ENCODE results near the gene APCDD1. TPM values are rescaled to one million over a fixed set of nuclear protein-coding genes. Genes with fewer than 3 reads are reported as not detected.
A peak's percentile ranks its signal among the peaks of the same experiment; 100 is the strongest.

The APCDD1 gene
- total and polyA plus RNA-seq, 2 of the 13 experiments (the other 11 are each of a cell fraction or from before 2014, with no cell fraction given): 2.1 to 8.6 TPM

DNA sequence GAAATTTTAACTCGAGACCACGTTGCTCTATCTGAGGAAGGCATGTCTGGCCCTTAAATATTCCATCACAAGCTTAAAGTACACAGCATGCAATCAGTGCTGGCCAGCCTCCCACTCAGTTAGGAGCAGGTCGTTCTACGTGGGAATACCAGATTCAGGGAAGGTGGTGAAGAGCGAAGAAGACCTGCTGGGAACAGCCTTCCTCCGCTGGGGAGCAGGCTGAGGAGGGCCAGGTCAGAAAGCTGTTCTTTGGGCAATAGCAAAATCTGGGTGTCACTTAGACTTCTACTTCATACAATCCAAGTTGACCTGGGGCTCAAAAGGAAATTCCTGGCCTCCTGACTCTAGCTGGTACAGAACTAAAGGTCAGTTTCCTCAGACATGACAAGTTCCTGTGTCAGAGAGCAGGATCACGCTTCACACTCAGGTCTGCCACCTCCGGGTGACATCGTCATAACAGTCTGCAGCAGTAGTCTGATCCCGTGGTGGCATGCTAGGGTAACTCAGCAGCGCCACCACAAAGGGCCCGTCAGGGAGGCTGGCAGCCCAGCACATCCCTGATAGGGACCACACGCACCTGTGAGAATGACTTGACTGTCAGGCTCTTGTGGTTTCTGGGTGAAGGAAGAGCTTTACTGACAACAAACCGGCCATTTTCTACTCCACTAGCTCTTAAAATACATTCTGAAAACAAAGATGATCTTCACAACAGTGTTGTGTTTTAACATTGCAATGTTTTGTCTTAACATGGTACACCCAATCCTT is 36.1 kb downstream of the APCDD1 start (continued):
- TF ChIP-seq, protein P1, sequence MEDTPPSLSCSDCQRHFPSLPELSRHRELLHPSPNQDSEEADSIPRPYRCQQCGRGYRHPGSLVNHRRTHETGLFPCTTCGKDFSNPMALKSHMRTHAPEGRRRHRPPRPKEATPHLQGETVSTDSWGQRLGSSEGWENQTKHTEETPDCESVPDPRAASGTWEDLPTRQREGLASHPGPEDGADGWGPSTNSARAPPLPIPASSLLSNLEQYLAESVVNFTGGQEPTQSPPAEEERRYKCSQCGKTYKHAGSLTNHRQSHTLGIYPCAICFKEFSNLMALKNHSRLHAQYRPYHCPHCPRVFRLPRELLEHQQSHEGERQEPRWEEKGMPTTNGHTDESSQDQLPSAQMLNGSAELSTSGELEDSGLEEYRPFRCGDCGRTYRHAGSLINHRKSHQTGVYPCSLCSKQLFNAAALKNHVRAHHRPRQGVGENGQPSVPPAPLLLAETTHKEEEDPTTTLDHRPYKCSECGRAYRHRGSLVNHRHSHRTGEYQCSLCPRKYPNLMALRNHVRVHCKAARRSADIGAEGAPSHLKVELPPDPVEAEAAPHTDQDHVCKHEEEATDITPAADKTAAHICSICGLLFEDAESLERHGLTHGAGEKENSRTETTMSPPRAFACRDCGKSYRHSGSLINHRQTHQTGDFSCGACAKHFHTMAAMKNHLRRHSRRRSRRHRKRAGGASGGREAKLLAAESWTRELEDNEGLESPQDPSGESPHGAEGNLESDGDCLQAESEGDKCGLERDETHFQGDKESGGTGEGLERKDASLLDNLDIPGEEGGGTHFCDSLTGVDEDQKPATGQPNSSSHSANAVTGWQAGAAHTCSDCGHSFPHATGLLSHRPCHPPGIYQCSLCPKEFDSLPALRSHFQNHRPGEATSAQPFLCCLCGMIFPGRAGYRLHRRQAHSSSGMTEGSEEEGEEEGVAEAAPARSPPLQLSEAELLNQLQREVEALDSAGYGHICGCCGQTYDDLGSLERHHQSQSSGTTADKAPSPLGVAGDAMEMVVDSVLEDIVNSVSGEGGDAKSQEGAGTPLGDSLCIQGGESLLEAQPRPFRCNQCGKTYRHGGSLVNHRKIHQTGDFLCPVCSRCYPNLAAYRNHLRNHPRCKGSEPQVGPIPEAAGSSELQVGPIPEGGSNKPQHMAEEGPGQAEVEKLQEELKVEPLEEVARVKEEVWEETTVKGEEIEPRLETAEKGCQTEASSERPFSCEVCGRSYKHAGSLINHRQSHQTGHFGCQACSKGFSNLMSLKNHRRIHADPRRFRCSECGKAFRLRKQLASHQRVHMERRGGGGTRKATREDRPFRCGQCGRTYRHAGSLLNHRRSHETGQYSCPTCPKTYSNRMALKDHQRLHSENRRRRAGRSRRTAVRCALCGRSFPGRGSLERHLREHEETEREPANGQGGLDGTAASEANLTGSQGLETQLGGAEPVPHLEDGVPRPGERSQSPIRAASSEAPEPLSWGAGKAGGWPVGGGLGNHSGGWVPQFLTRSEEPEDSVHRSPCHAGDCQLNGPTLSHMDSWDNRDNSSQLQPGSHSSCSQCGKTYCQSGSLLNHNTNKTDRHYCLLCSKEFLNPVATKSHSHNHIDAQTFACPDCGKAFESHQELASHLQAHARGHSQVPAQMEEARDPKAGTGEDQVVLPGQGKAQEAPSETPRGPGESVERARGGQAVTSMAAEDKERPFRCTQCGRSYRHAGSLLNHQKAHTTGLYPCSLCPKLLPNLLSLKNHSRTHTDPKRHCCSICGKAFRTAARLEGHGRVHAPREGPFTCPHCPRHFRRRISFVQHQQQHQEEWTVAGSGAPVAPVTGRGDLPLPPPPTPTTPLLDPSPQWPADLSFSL (CRISPR knock-in tag; IDR thresholded peaks at IDR 0.05): no peak
- TF ChIP-seq ASH2L (IDR thresholded peaks at IDR 0.05; ENCODE audit: insufficient read length, low read depth, low read length) (no peak), ZFX (CRISPR knock-in tag; IDR thresholded peaks at IDR 0.05; ENCODE audit: low read depth) (0 out of 2 replicates have a peak, but pooled peaks have one; percentile 19), SMC3 (IDR thresholded peaks at IDR 0.05; ENCODE audit: low read length) (peak; percentile 64), HNRNPLL (IDR thresholded peaks at IDR 0.05; ENCODE audit: low read depth, low read length, poor library complexity, severe bottlenecking) (no peak), ZBTB38 (CRISPR knock-in tag; IDR thresholded peaks at IDR 0.05) (no peak), MAFG (CRISPR knock-in tag; IDR thresholded peaks at IDR 0.05) (no peak), CC2D1A (CRISPR knock-in tag; IDR thresholded peaks at IDR 0.05) (no peak)
- TF ChIP-seq, protein P2, sequence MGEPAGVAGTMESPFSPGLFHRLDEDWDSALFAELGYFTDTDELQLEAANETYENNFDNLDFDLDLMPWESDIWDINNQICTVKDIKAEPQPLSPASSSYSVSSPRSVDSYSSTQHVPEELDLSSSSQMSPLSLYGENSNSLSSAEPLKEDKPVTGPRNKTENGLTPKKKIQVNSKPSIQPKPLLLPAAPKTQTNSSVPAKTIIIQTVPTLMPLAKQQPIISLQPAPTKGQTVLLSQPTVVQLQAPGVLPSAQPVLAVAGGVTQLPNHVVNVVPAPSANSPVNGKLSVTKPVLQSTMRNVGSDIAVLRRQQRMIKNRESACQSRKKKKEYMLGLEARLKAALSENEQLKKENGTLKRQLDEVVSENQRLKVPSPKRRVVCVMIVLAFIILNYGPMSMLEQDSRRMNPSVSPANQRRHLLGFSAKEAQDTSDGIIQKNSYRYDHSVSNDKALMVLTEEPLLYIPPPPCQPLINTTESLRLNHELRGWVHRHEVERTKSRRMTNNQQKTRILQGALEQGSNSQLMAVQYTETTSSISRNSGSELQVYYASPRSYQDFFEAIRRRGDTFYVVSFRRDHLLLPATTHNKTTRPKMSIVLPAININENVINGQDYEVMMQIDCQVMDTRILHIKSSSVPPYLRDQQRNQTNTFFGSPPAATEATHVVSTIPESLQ (CRISPR knock-in tag; conservative IDR thresholded peaks at IDR 0.05): no peak
- TF ChIP-seq, protein P3, sequence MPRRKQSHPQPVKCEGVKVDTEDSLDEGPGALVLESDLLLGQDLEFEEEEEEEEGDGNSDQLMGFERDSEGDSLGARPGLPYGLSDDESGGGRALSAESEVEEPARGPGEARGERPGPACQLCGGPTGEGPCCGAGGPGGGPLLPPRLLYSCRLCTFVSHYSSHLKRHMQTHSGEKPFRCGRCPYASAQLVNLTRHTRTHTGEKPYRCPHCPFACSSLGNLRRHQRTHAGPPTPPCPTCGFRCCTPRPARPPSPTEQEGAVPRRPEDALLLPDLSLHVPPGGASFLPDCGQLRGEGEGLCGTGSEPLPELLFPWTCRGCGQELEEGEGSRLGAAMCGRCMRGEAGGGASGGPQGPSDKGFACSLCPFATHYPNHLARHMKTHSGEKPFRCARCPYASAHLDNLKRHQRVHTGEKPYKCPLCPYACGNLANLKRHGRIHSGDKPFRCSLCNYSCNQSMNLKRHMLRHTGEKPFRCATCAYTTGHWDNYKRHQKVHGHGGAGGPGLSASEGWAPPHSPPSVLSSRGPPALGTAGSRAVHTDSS (CRISPR knock-in tag; conservative IDR thresholded peaks at IDR 0.05): no peak
- TF ChIP-seq, protein P4, sequence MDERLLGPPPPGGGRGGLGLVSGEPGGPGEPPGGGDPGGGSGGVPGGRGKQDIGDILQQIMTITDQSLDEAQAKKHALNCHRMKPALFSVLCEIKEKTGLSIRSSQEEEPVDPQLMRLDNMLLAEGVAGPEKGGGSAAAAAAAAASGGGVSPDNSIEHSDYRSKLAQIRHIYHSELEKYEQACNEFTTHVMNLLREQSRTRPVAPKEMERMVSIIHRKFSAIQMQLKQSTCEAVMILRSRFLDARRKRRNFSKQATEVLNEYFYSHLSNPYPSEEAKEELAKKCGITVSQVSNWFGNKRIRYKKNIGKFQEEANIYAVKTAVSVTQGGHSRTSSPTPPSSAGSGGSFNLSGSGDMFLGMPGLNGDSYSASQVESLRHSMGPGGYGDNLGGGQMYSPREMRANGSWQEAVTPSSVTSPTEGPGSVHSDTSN (CRISPR knock-in tag; IDR thresholded peaks at IDR 0.05): no peak
- TF ChIP-seq, protein P5, sequence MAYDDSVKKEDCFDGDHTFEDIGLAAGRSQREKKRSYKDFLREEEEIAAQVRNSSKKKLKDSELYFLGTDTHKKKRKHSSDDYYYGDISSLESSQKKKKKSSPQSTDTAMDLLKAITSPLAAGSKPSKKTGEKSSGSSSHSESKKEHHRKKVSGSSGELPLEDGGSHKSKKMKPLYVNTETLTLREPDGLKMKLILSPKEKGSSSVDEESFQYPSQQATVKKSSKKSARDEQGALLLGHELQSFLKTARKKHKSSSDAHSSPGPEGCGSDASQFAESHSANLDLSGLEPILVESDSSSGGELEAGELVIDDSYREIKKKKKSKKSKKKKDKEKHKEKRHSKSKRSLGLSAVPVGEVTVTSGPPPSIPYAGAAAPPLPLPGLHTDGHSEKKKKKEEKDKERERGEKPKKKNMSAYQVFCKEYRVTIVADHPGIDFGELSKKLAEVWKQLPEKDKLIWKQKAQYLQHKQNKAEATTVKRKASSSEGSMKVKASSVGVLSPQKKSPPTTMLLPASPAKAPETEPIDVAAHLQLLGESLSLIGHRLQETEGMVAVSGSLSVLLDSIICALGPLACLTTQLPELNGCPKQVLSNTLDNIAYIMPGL (CRISPR knock-in tag; IDR thresholded peaks at IDR 0.05; ENCODE audit: borderline replicate concordance in 1 of 2, low read depth in 1 of 2): peak; percentile 49 to 68; a peak in 2 of 4 replicates
- TF ChIP-seq, protein P6, sequence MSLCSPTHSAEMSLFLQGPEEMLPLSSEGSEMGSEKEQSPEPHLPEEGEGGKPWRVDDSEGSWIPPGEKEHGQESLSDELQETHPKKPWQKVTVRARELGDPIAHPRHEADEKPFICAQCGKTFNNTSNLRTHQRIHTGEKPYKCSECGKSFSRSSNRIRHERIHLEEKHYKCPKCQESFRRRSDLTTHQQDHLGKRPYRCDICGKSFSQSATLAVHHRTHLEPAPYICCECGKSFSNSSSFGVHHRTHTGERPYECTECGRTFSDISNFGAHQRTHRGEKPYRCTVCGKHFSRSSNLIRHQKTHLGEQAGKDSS (CRISPR knock-in tag; IDR thresholded peaks at IDR 0.05; ENCODE audit: borderline replicate concordance, low read depth): no peak

All from HepG2 (cell line).